ENCODE measurements around the gene TCF12.

Gene TCF12

DNA sequence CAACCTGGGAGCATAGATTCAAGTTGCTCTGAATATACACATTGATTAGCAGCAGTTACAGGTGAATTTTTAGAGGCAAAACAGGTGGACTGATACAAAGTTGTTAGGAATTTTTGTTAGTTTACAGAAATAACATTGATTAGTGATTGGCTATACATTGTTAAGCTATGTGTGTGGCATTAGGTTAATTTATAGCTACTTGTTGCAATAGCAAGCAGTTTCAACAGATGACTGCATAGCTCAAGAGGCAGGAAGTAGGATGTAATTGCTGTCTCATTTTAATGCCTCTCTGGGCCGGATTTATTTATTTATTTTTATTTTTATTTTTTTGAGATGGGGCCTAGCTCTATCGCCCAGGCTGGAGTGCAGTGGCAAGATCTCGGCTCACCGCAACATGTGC is 99.7 kb downstream of the TCF12 start:
- DNase-seq (ENCODE audit: low spot score), result no peak

DNA sequence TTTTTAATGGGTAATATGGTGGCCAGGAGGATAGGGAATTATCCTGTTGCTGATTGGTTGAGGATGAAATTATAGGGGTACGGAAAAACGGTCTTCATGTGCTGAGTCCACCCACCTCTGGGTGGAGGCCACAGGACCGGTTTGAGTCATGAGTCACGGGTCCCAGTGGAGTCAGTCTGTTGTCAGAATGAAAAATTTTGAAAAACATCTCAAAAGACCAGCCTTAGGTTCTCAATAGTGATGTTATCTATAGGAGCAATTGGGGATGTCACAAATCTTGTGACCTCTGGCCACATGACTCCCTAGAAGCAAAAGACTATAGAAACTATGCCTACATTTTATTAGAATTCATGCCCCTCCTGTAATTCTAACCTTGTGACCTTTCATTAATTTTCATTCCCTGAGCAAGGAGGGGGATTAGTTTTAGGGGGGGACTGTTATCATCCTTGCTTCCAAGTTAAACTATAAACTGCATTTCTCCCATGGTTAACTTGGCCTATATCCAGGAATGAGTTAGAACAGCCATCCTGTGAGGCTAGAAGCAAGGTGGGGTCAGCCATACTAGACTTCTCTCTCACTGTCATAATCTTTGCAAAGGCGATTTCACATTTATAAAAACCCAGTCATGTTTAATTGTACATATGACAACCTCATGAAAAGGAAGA is 101.2 kb downstream of the TCF12 start:
- DNase-seq (ENCODE audit: low spot score), result no peak

DNA sequence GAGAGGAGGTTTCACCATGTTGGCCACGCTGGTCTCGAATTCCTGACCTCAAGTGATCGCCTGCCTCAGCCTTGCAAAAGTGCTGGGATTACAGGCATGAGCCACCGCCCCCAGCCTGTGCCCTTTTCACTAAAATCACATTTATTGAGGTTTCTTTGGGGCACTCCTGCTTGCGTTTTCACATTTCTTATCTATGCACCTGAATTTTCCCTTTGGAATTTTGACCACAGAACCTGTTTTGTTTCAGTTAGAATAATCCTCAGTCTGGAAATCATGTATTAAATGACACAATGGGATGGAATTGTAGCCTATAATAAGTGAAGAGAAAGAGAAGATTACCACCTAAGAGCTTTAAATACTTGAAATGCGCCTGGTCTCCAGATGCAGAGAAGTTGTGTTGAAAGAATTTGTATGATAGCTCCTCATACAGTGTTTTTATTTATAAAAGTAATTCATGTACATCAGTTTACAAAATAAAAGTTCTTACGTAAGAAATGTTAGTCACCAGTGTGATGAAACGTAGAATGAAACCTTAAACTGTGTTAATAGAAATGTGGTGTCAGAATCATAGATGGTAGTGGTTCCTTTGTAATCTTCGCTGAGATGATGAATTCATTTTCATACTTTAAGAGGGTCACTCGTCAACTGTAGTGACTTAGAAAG is 107.0 kb downstream of the TCF12 start:
- DNase-seq (ENCODE audit: low spot score), result no peak

DNA sequence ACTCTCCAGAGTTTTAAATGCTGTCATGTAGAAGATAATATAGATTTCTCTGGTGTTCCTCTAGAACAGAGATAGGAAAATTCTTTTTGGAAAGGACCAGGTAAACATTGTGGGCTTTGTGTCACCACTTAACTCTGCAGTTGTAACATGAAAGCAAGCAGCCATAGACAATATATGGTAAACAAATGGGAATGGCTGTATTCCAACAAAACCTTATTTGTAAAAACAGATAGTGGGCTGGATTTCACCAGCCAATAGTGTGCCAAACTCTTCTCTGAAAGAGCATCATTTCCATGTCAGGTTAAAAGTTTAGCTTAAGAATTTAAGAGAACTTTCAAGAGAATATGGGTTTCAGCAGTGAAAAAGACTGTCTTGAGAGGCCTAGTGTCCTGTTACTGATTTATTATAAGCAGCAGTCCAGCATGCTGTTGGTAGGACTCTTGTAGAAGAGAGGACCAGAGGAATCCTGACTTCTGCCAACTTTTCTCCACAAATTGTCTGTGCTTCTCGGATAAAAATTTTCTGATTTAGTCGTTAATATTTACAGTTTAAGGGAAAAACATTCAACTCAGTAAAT is 107.7 kb downstream of the TCF12 start:
- DNase-seq (ENCODE audit: low spot score), result no peak

DNA sequence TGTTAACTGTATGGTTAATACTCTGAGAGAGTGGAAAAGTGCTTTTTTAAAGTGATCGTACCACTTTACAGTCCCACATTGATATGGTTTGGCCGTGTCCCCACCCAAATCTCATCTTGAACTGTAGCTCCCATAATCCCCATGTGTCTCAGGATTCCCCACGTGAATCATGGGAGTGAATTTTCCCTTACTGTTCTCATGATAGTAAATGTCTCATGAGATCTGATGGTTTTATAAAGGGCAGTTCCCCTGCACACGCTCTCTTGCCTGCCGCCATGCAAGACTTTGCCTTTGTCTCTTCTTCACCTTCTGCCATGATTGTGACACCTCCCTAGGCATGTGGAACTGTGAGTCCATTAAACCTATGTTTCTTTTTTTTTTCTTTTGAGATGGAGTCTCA is 109.2 kb downstream of the TCF12 start:
- DNase-seq (ENCODE audit: low spot score), result no peak

DNA sequence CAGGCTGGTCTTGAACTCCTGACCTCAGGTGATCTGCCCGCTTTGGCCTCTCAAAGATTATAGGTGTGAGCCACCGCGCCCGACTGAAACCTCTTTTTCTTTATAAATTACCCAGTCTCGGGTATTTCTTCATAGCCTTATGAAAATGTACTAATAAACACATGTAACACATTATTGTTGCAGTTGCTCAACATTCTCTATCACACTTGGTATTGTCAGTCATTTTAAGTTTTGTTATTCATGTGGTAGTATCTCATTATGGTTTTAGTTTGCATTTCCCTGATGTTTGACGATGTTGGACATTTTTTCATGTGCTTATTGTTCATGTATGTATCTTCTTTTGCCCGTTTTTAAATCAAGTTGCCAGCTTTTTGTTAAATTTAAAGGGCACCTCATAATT is 109.7 kb downstream of the TCF12 start:
- DNase-seq (ENCODE audit: low spot score), result no peak

DNA sequence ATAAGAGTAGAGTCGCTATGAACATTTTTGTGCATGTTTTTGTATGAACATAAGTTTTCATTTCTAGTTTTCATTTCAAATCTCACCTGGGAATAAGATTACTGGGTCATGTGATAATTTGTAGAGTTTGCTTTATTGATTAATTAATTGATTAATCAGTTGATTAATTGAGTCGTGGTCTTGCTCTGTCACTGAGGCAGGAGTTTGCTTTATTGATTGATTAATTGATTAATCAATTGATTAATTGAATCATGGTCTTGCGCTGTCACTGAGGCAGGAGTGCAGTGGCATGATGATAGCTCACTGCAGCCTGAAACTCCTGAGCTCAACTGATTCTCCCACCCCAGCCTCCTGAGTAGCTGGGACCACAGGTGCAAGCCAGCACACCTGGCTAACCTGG is 111.6 kb downstream of the TCF12 start:
- DNase-seq (ENCODE audit: low spot score), result no peak

DNA sequence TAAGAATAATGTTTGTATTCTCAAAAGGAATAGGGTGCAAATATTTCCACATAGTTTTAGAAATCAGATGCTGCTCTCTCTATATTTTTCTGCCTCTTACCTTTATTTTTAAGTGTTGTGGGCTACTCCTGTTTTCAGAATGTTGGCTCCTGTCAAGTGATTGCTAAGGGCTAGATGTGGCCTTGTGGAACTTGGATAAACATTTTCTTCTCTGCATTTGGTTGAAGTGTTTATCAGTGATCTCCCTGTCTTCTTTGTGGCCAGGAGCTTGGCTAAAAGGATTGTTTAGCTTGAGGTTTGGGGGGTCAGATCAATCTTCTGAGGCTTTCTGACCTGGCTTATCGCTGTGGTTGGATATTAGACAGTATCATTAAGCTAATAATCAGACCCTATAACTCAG is 112.6 kb downstream of the TCF12 start:
- no peak for DNase-seq (ENCODE audit: low spot score)

DNA sequence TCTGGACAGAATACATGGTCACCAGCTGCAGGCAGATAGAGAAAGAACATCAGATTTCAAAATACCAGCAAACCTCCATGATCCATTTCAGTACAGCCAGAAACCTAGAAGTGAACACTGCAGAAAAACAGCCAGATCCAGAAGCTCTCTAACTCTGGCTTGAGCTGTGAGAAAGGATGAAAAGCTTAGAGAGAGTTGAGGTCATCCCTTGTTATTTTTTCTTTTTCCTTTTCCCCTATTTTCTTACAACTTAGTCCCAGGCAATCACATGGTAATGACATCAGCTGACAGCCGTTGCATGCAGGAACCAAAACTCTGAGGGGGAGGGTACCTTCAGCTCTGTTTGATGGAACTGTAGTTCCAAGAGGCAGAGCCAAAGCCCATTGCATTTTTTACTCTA is 113.2 kb downstream of the TCF12 start:
- no peak for DNase-seq (ENCODE audit: low spot score)

DNA sequence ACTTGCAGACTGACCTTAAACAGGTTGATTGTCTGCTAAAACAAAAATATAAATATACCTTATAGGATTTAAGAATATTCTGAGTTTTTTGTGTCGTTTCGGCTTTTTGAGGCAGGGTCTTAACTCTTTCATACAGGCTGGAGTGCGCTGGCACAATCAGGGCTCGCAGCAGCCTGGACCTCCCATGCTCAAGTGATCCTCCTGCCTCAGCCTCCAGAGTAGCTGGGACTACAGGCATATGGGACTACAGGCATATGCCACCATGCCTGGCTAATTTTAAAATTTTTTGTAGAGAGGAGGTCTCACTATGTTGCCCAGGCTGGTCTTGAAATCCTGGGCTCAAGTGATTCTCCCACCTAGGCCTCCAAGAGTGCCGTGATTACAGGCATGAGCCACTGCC is 113.9 kb downstream of the TCF12 start:
- no peak for DNase-seq (ENCODE audit: low spot score)

DNA sequence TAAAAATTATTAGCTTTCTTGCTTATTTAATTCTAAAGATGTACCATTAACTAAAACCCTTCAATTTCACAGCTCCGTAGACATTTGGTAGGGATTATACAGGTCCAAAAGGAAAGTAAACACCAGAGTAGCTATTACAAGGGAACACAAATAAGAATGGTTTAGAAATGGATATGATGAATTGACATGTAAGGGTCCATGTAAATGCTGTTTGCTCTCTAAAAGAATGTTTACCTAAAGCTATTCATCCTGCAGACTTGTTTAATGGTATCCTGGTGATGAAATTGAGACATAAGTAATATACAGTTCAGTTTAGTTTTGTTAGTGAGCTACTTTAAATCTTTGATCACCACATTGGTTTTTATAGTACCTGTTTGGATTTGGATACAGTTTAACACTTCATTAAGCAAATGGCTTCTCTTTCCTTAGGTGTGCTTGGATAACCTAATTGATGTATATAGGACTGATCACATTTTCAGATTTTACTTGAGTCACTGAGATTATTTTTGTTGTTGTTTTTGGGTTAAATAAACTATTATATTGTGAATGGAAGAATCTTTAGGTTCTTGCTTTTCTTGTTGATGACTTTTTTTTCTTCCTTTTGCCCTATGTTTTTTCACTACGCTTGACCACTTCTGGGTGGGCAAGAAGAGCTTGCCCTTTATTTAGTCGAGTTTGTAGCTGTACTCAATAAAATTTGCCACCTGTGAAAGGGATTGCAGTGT is 115.4 kb downstream of the TCF12 start:
- DNase-seq (ENCODE audit: low spot score), result no peak

DNA sequence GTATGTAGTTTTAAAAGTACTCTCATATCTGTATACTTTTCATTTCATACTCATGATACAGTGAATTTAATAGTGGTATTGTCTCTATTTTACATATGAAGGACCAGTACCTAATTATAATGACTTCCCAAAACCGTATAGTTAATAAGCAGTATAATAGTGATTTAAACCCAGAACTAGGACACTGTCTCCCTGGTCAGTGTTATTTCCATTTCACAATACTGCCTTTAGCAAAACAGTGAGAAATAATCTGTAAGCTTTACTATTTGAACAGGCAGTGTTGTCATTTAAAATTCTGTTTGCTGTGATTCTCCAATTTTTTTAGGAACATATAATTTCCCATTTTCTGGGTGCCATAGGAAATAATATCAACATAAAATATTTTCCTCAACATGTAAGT is 116.2 kb downstream of the TCF12 start:
- no peak for DNase-seq (ENCODE audit: low spot score)

DNA sequence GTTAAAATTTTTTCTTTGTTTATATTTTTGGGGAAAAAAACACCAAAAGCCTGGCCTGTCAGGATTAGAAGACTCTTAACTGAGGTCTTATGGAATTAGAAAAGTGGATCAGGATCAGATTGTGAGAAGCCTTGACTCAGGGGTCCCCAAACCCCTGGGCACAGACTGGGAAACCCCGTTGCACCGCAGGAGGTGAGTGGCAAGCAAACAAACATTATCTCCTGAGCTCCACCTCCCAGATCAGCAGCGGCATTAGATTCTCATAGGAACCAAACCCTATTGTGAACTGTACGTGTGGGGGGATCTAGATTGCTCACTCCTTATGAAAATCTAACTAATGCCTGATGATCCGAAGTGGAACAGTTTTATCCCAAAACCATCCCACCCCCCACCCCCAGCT is 117.2 kb downstream of the TCF12 start:
- DNase-seq (ENCODE audit: low spot score), result no peak

DNA sequence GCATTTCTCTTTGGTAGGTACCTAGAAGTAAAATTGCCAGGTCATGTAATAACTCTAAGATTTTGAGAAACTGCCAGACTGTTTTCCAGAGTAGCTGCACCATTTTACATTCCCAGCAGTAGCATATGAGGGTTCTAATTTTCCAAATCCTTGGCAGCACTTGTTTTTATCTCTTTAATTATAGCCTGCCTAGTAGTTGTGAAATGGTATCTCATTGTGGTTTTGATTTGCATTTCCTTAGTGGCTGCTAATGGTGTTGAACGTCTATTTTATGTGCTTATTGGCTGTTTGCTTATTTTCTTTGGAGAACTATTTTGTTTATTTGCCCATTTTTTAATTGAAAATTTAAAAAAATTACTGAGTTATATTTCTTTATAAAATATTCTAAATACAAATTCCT is 117.9 kb downstream of the TCF12 start:
- no peak for DNase-seq (ENCODE audit: low spot score)

DNA sequence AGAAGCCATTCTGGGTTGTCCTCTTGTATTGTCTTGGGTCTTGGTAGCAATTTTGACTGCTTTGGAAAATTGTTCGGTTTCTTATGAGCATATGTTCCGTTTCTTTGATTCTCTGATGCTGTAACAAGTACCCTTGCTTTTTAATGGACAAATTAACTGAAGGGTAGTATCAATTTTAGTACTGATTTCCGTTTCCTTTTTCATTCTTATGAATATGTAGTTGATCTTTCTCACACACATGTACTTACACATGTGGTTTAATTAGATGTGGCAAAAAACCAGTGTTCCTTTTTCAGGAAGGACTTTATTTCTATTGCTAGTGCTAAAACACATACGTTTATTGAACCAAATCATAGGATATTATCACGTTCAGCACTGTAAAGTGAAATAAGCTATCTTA is 119.1 kb downstream of the TCF12 start:
- no peak for DNase-seq (ENCODE audit: low spot score)

DNA sequence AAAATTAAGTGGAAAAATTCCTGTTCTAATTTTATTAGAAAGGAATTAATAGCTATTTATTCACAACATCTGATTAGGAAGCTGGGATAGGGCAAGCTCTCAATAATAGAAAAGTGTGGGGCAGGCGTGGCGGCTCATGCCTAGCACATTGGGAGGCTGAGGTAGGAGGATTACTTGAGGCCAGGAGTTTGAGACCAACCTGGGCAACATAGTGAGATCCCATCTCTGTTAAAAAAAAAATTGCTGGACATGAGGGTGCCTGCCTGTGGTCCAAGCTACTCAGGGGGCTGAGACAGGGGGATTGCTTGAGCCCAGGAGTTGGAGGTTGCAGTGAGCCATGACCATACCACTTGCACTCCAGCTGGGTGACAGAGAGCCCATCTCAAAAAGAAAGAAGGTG is 119.6 kb downstream of the TCF12 start:
- no peak for DNase-seq (ENCODE audit: low spot score)

DNA sequence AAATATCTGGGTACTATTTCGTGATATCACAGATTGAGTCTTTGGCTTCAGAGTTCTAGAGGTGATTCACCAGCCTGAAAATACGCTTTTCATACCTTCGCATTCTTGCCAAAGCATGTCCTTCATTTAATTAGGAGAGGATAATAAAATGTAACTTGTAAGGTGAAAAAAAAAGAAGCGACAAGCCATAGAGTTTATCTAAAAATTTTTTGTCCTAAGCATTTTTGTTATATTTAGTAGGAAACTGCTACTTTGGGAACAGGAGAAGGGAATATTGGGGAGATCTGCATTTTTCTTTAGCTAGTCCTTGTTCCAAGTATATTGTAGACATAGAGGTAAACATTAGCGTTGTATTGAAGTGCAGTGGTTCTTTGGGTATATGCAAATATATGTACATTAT is 120.1 kb downstream of the TCF12 start:
- DNase-seq (ENCODE audit: low spot score), result no peak

DNA sequence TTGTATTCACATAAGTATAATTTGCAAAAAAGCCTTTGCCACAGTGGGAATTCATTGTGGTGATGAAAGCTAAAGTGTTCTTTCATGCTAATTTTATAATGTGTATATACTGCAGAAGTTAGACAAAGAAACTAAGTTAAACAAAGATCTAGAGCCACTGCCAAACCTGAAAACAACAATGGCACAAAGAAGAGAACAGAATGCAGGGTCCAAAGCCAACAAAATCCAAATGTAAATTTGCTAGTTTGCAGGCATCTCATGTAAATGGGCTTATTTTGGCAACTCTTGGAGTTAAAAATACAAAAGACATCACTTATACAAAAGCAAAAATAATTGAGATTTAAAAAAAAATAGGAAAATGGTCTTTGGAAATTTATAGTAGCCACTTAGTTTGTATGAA is 123.0 kb downstream of the TCF12 start:
- DNase-seq (ENCODE audit: low spot score), result no peak

DNA sequence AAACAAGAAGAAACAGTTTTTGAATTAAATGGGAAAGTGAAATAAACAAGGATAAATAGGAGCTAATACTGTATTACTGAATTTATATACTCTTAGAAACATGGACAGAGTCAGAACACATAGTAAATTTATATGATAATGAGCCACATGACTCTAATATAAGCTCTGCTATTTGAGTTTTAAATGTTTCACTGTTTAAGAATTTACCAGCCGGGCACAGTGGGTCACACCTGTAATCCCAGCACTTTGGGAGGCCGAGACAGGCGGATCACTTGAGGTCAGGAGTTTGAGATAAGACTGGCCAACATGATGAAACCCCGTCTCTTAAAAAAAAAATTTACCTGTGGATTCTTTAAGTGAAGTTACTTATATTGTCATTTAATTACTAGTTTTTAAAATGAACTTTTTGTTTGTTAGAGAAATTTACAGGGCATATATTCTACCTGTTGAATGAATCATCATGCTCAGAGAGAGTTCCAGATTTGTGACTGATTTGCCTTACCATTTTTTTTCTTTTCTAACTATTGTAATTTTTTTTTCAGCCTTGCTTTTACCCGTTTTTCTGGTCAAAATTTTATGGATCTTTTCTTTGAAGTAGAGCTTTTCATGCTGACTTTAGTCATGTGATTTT is 125.7 kb downstream of the TCF12 start:
- DNase-seq (ENCODE audit: low spot score), result no peak

DNA sequence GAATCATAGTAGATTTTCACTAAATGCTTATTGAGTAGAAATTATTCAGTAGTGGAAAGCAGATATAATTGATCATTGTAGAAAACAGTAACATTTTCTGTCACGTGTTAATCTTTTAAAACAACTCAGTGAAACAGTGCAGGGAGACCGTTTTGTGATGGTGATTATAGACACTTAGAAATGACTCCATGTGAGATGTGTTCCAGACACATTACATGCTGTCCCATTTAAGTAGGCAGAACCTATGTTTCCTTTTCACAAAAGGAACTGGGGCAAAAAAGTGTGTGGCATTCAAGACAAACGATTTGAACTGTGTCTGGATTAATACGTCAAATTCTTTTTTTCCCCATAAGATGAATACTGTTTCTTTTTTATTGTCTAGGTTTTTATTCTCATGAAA is 126.5 kb downstream of the TCF12 start:
- DNase-seq (ENCODE audit: low spot score), result no peak

DNA sequence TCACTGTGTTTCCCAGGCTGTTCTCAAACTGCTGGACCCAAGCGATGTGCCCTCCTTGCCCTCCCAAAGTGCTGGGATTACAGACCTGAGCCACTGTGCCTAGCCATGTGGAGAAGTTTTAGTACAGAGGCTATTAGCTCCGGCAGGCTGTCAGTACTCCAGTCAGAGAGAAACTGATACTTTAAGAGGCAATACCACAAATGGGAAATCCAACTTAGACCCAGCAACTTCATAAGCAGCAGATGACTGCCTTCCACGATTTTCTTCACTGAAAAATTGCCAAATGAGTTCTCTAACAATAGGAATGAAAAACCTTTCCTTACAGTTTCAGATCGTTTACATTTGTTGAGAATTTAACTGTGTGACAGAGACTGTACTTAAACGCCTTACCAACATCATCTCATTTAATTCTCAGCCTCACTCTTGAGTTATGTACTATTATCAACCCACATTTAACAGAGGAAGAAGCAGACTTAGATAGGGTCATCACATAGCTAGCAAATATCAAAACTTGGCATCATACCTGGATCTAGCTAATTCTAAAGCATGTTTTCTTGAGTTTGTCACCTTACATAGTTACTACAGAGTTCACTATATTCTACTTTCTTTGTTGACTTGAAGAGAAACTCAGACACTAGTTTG is 127.4 kb downstream of the TCF12 start:
- no peak for DNase-seq (ENCODE audit: low spot score)

DNA sequence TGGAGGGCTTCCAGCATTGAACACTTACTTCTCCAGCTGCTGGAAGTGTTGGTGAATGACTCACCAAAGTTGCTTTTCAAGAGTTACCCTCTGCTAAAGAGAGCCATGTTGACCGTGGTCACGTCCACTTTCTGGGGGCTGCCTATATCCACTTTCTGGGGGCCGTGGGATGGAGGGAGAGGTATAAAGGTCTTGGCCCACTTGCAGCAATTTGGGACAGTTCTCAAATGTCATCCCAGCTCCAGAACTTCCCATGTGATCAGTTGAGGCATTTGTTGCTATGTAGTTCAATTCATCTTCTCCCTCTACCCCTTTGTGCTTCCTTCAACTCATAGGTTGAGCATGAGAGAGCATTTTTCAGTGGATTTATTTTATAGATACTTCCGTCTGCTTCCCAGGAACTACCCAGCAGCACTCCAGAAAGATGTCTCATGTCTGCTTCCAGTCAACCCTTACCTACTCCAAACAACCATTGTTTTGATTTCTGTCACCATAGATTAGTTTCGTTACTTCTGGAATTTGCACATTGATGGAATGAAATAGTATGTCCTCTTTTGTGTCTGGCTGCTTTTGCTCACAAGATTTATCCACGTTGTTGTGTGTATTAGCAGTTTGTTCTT is 130.6 kb downstream of the TCF12 start:
- DNase-seq (ENCODE audit: low spot score), result no peak
